DOHH2 (cell line): ENCODE results near the gene PPP1R3G.

Experiments
- CTCF ChIP-seq: fragments of 200-600 bp; sonication (generic); IDR thresholded peaks from one replicate; pipeline ENCODE4 v1.5.1; 2014; ENCODE audit warnings: antibody characterized with exemption, mild to moderate bottlenecking, low read depth, low read length; ENCODE audit not compliant: poor library complexity, severe bottlenecking
- EZH2phosphoT487 ChIP-seq: fragments of 200-600 bp; sonication (generic); IDR thresholded peaks from 2 replicates; pipeline ENCODE4 v1.6.1; 2017; ENCODE audit warnings: borderline replicate concordance, mild to moderate bottlenecking, antibody characterized with exemption, low read length, moderate library complexity, mixed read lengths

GRCh38 chr6:5088780-5089179 lies 3.6 kb downstream of the PPP1R3G start:
- TF ChIP-seq CTCF (no peak), EZH2phosphoT487 (no peak)
